ENCODE measurements around the gene PPA2.
"Not testable (repeated sequence)": the region's sequence is repeated elsewhere in the genome, so short reads cannot be mapped to it uniquely, and the experiment has no call there.

PPA2 gene

GRCh38 chr4:105458541-105458940 is 15.3 kb downstream of the PPA2 start:
- DNase-seq, result not testable (repeated sequence)

GRCh38 chr4:105458001-105458400 is 15.9 kb downstream of the PPA2 start:
- no peak for DNase-seq

GRCh38 chr4:105455998-105456397 is 17.9 kb downstream of the PPA2 start:
- DNase-seq, result no peak

DNA sequence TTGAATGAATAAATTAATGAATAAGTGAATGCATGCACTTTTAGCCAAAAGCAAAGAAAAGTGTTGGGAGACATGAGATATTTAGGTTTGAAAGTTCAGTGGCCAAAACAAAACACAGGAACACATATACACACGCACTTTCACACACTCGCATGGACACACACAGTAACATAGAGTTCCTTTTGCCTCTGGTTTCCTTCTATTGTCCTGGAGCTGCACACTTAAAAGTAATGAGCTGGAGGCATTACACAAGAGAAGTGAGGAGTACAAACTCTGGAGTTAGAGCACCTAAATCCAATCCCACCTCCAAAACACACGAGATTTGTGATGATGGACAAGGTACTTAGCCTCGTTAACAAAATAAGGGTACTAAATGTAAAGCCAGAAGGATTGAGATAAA is 18.7 kb downstream of the PPA2 start:
- no peak for DNase-seq

DNA sequence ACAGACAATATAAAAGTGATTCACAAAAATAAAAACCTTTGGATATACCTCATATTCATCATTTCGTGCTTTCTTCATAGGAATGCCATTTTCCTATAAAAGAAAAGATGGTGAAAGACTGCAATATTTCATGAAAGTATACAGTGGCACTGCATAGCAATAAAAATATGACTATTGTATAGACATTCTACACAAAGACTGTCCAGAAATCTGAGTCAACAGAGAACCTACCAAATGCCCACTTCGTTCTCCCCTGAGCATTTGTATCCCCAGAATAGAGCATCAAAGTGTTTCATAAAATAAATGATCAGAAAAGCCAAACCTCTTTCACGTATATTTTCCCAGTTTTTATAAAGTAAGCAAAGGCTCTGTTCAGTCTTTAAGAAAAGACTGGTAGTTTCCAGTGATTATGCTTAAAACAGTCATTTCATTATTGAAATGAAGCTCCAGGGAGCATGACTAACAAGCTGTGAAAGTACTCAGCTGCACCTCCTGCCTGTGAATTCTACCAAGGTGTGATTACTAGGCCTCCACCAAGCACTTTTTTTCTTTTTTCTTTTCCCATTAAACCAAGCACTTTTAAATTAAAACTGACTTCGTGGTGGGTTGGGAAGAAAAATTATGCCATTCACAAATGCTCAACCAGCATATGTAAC is 20.2 kb downstream of the PPA2 start:
- no peak for DNase-seq

DNA sequence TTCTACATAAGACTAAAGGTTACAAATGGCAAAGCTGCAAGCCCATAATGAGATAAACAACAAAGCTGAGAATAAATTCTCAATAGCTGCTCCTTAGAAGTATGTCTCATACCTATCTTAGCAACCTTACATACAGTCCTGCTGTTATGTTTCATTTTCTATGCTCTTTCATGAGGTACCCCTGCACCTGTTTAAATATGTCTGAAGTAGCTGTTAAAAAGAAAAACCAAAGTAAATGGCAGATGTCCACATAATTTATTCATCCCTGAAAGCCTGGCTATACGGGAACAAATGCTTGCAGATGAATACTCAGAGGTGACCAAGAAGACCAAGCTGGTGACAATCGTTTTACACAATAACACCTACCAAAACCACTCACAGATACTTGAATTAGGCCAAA is 22.5 kb downstream of the PPA2 start:
- DNase-seq, result no peak

GRCh38 chr4:105440890-105441289 is 33.0 kb downstream of the PPA2 start:
- DNase-seq, result no peak

DNA sequence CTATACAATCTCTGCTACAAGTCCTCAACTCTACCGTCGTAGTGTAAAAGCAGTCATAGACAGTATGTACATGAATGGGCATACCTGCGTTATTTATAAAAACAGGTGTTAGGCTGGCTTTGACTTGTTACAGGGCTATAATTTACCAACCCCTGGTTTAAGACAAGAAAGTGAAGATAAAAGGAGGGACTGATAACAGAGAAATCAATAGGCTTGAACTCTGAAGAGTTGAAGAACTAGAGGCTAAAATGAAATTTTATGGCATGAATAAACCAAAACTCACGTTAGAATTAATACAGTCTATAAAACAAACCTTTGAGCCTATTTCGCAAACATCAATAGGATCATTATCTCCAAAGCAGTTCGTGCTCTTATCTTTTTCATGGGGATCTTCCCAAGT is 36.2 kb downstream of the PPA2 start:
- DNase-seq, result no peak

DNA sequence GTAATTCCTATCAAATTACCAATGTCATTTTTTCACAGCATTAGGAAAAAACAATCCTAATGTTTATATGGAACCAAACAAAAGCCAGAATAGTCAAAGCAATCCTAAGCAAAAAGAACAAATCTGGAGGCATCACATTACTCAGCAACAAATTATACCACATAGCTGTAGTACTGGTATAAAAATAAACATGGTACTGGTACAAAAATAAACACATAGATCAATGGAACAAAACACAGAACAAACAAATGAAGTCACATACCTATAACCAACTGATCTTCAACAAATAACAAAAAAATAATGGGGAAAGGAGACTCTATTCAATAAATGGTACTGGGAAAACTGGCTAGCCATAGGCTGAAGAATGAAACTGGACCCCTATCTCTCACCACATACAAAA is 37.4 kb downstream of the PPA2 start:
- no peak for DNase-seq

- no peak for DNase-seq
Observed at GRCh38 chr4:105434940-105435339, 38.9 kb downstream of the PPA2 start.

- no peak for DNase-seq
Observed at GRCh38 chr4:105433421-105433820, 40.4 kb downstream of the PPA2 start.

DNA sequence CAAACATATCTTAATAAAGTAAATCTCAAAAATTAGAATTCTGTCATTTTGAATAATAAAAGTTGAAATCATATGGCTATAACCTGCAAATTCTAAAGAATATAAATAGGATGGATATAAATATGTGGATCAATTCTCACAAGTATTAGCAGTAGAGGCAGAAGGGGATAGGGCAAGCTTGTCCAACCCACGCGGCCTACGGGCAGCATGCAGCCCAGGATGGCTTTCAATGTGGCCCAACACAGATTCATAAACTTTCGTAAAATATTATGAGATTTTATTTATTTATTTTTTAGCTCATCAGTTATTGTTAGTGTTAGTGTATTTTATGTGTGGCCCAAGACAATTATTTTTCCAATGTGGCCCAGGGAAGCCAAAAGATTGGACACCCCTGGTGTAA is 41.4 kb downstream of the PPA2 start:
- no peak for DNase-seq

- no peak for DNase-seq
Observed at GRCh38 chr4:105430811-105431210, 43.1 kb downstream of the PPA2 start.

- DNase-seq, result no peak
Observed at GRCh38 chr4:105426187-105426897, 47.5 kb downstream of the PPA2 start.

- DNase-seq, result no peak
Observed at GRCh38 chr4:105422207-105422920, 51.5 kb downstream of the PPA2 start.

GRCh38 chr4:105417624-105418023 is 56.2 kb downstream of the PPA2 start:
- DNase-seq, result no peak

DNA sequence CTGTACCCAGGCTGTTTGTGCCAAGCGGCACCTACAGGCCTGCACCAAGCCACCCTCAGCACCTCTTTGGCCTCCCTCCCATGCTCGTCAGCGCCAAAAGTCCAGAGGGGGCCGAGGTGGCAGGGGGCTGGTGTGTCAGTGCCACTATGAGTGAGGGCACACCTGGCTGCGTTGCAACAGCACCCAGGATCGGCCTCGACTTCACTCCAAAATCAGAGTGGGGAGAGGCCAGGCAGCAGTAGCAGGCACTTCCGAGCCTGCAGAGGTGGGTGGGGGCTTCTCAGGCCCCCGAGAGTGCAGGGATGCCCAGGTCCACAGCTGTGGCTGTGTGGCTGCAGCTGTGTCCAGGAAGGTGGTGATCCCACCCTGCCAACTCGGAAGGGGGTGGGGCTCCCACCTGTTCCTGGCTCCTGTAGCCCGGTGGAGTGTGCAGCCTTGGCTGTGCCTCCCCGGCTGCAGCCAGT is 58.5 kb downstream of the PPA2 start:
- no peak for DNase-seq

GRCh38 chr4:105414316-105414715 is 59.5 kb downstream of the PPA2 start:
- DNase-seq, result no peak

DNA sequence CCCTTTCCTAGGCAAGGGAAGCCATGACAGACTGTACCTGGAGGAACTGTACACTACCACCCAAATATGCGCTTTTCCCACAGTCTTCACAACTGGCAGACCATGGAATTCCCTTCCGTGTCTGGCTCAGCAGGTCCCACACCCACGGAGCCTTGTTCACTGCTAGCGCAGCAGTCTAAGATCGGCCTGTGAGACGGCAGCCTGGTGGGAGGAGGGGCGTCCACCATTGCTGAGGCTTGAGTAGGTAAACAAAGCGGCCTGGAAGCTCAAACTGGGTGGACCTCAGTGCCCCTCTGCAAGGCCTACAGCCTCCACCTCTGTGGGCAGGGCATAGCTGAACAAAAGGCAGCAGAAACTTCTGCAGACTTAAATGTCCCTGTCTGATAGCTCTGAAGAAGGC is 64.7 kb downstream of the PPA2 start:
- DNase-seq, result not testable (repeated sequence)

DNA sequence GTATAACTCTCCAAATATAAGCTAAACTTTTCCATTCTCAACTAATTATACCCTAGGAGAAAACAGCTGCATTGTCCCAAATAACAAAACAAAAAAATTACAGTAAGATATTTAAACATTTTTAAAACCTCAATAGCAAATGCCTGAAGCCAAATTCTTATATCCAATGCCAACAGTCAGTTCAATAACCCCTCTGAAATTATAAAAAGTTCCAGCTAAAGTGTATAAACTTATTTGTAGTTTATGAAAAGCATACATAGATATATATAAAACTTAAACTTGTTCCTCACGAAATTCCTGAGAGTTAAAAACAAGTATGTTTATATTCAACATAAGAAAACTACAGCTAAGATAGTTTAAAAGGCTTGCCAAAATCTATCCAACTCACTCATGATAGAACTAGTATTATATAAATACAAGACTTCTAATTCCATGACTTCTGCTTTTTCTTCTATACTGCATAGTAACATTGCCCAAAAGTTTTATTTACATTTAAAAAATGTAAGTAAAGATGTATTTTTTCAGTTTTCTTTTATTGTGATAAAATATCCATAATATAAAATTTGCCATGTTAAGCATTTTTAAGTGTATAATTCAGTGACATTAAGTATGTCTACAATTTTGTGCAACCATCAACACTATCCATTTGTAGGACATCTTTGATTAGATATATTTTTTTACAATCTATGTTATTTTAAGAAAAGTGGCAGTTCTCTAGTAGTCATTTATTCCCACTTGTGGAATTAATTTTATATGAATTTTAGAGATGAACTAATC is 72.8 kb downstream of the PPA2 start:
- DNase-seq, result no peak

DNA sequence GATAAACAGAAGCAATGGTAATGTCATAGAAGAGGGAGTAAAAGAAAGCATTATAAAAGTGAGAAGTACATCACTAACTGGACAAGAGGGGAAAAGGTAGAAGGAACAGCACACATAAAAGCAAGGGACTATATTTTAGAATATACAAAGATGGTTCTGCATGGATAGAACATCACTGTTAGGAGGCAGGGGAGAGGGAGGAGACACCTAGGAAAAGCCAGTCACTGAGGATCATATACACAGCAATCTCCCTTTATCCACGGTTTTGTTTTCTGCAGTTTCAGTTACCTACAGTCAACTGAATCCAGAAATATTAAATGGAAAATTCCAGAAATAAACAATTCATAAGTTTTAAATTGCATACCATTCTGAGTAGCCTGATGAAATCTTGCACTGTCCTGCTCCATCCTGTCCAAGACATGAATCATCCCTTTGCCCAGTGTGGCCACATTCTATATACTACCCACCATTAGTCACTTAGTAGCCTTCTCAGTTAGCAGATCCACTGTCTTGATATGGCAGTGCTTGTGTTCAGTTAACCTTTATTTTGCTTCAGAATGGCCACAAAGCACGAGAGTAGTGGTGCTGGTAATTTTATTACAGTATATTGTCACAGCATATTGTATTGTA is 74.2 kb downstream of the PPA2 start:
- DNase-seq, result no peak

GRCh38 chr4:105392858-105393257 is 81.0 kb downstream of the PPA2 start:
- no peak for DNase-seq

GRCh38 chr4:105389167-105389566 is 84.7 kb downstream of the PPA2 start:
- no peak for DNase-seq

Measured in retina (tissue), 1 donor.